ENCODE measurements around the gene NAALADL2.
"Not testable (repeated sequence)": the region's sequence is repeated elsewhere in the genome, so short reads cannot be mapped to it uniquely, and the experiment has no call there.

Gene NAALADL2

DNA sequence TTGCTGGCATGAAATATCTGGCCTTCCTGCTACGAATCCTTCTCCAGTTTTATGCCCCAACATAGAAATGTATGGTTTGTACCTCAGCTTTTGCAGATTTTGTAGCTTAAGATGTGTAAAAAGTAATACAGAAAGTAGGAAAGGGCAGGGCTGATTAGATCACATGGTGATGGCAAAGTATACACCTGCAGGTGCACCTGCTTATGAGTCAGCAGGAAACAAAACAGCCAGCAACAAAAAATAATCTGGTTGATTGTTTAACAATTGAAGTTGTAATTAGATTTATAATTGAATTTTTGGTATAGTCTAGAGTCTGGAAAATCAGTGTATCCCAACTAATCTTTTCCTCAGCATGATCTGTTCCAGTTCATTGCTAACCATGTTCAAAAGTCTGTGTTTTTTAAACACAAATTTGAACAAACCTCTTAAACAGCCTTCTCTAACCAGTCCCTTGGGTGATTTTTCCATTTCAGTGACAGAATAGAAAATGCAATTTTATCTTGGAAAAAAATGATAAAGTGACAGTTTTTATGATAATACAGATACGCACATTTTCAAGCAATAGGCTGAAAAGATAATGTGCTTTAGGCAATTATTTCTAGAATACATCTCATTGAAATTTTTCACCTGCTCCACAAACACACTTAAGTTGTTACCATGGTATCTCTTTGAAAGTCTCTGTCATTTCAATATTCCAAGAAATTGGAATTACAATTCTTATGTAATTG, 477.4 kb downstream of the NAALADL2 start:
- peak; percentile 65 for DNase-seq

DNA sequence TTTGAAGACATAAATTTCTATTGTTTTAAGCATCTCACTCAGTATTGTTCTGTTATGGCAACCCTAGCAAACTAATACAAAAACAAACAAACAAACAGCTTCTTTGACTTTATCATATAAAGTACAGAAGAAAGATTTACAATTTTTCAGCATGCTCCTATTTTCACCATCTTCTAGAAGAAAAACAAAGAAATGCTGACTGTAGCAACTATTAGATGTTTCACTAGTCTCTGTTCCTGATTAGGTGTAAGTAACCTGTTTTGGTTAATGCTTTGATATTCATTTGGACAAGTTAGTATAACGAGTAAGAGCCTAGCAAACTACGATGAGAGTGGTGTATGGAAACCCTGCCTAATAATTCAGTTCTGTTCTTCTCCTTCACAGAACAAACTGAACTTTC, 478.5 kb downstream of the NAALADL2 start:
- no peak for DNase-seq

DNA sequence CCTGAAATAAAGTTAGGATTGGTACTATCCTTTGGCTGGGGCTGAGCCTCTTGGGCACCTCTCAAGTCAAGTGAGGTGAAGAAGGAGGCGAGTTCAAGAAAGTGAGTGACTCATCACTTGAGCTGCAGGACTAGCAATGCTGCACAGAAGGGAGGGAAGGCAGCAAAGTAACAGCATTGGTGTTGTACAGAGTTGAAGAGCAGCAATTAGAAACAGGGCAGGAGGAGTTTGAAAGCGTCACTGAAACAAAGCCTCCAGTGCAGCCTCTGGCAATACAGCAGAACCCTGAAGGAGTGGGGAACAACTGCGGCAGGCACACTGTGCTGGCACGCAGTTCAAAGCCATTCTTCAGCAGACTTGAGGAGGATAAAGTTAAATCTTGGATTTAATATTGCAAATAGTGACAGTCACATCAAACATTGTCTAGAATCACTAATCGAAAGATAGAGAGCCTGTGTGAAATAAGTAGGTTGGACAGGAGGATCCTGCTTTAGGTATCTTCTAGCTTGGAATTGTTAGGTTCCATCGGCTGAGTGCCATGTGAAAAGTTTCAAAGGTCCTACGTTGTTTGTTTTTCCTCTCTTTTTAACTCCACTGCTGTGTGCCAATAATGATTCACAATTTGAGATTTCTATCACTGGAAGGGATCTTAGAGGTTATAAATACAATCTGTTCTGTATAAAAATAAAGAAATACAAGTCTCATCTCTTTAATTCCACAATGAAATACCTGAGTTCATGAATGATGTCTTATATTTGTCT, 479.8 kb downstream of the NAALADL2 start:
- DNase-seq, result no peak

DNA sequence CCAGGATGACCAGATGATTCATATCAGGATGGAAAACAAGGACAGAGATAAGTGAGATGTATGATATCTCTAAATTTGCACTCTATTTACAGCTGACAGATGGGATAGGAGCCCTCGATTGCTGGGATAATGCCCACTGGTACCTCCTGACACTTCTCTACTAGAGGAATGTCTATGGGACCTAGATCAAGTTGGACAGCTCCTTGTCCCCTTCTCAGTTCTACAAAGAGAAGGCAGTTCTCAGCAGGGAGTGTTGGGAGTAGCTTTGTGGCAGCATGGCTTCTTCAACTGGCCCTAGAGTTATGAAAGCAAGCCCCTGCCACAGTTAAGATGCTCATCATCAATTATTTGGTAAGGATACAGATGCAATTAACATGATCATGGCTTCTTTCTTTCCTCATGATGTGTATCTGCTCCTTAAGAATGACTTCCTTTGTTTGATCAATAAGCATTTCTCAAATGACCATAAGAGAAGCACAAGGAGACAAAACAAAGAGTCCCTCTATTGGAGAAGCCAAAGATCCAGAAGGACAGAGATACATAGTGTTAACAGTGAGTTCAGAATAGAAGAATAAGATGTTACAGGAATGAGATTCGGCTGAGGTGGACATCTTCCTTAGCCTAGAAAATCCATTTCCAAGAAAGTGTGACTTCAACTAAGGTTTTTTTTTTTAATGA, 481.3 kb downstream of the NAALADL2 start:
- DNase-seq, result no peak

DNA sequence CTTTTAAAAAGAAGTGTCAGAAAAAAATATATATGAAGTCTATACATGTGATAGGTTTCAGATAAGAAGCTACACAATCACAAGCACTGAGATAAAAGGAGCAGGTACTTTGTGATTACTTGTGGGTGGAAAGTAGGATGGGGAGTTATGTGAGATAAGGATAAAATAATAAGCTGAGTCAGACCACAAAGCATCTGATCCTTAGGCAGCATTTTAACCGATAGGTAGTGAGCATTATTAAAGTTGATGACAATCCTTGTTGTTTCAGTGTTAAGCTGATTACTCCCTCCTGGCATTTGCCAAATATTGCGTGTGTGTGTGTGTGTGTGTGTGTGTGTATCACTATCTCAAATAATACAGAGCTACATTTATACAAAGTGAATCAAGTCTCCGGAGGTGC, 483.1 kb downstream of the NAALADL2 start:
- no peak for DNase-seq

DNA sequence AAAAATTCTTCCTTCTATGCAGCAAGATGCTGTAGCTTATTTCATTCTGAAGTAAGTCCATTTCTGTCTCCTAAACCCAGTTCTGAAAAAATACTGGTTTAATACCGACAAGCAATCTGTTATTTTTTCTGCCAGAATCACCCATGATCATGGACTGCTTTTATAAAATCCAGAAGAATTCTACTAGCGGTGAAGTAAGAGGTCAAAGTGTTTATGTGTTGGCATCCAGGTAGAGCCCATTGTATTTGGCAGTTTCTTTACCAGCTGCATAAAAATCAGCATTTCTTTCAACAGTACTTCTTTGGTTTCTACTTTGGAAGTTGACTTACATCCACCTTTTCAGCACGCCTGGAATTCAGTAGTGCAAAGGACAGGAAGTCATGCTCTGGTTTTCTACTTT, 484.8 kb downstream of the NAALADL2 start:
- no peak for DNase-seq

DNA sequence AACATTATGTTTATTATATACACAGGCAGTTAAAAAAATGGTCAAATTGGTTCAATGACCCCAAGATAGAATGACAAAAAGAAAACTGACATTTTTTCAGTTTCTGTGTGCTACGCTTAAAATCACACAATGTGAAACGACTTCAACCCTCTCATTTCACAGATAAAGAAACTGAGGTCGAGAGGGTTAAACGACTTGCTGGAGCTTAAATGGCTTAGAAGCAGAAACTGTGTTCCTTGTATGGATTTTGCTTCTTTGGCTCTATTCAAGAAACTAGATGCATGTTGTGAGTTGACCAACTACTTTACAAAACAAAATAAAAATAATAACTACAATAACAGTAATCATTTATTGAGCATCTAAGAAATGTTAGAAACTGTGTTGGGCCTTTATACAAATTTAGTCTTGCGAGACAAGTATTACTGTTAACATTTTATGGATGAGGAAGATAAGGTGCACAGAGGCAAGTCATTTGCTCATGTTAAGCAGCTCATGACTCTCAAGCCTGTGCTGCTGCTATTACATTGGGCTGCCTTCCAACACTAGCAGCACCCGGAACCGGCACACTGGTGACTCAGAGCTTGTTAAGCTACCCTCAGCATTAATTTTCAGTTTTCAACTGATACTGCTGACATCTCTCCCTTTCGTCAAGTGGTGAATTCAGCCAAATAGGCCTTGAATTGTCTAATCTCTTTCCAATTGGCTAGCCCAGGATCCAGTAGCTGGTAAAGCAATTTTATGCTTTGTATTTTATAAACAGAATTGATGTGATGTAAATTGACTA, 487.6 kb downstream of the NAALADL2 start:
- DNase-seq, result peak; percentile 56

DNA sequence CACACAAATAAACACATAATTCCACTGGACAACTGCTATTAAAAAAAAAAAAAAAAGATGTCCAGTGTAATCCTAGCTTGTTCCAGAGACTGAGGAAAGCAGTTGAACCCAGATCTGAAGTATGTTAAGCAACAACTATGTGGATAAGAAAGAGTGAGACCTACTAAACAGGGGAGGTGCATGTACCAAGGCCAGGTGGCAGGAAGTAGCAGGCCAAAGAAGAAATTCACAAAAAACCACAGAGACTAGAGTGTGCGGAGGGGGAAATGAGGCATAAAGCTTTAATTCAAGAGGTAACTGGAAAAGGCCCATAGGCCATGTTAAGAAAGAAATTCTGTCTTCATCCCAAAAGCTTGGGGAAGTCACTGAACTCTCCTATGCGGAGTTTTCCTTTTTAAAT, 490.0 kb downstream of the NAALADL2 start:
- DNase-seq, result no peak

DNA sequence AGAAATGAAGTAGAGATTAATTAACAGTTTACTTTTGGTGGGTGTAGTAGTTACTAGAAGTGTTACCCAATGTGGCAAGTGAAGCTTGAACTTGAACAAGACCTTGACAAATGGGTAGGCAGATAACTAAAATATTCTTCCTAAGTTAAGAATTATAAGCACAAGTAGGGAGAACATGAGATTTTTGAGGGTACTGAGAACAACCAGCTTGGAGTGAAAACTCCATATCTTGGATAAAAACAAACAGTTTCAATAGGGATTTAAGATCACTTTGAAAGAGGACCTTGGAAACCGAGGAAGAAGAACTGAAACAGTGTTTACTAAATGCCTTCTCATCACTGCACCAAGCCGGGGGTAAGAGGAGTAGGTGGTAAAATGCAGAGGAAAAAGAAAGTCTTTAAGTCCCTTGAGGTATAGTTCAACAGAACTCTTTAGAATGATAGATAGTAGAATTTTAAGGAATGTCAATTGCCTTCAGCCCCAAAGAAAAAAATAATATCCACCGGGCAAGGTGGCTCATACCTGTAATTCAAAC, 496.7 kb downstream of the NAALADL2 start:
- no peak for DNase-seq

DNA sequence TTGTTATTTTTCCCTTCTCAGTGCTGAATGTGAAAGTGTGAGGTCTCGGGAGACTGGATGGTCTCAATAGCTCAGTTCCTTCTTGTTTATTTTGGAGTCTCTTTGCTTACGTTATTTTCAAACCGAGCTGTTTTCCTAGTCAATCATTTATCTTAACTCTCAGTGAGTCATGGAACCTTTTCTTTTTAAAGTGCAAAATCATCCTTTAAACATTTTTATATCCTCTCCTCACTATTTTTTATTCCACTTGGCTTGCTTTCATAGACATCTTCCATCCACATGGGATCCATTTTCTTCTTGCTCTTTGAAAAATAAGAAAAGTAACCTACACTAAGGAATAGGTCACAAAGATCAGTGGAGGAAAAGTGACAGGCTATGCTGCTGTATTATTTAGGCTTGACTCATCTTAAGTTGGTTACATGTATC, 497.8 kb downstream of the NAALADL2 start:
- no peak for DNase-seq

DNA sequence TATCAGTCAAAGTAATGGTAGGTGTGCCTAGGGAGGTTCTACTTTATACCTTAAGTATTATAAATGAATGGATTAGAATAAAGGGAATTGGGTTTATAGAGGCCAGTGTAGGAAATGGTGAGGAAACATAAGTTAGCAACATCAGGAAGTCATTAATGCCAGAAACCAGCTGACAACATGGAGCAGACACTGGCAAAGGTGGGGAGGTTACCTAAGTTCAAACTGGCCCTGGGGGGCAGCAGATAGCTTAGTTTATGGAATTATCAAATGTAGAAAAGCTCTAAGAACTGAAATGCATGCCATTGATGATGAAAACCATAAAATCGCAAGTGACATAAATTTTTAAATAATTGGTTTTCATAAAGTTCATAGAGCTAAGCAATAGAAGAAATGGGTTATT, 498.6 kb downstream of the NAALADL2 start:
- DNase-seq, result no peak

DNA sequence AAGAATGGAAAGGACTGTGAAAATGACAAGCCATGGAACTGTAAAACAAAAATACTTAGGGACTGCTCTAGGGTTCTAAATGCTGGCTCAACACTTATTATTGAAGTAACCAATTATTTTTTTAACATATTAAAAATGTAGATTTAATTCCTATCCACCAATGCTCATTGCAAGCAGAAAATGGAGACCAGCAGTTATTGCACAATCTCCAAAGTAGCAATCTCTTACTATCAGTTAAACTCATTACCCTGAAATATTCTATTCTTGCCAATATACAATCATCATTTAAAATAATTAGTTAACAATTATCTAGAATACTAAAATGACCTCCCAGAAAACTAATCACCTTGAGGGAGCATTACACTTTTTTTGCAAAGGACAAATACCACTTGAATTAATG, 499.8 kb downstream of the NAALADL2 start:
- no peak for DNase-seq

DNA sequence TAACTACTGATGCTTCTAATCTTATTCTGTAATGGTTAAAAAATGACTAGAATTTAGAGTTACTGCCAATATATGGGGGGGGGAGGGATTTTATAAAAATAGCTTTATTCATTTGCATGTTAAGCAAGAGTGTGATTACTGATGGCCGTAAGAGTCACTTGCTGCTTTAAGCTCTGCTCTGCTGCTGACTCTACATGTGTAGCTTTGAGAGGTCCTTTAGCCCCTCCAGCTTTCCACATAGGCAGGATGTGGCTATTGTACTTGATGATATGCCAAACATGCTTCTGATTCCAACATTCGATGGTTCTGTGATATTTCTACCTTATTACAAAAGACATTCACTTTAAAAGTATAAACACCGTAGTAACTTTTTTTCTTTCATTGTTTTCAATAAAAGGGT, 511.3 kb downstream of the NAALADL2 start:
- not testable (repeated sequence) for DNase-seq

DNA sequence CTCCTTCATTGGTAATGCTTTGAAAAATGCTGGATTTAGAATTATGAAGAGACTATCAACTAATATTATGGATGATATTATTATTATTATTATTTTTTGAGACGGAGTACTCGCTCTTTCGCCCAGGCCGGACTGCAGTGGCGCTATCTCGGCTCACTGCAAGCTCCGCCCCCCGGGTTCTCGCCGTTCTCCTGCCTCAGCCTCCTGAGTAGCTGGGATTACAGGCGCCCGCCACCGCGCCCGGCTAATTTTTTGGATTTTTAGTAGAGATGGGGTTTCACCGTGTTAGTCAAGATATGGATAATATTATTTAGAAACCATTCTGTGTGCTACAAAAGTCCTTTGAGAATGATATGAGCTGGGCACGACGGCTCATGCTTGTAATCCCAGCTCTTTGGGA, 512.1 kb downstream of the NAALADL2 start:
- DNase-seq, result not testable (repeated sequence)

DNA sequence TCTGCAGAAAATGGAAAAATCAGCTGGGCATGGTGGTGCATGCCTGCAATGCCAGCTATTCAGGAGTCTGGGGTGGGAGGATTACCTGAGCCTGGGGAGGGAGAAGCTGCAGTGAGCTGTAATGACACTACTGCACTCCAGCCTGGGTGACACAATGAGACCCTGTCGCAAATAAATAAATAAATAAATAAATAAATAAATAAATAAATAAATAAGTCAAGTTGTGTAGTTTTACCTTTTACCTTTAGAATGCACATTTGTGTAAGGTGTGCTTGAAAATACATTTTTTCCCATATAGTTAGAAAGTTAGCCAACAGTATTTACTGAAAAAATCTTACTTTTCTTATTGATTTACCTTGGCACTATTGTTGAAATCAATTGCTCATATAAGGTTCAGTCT, 515.6 kb downstream of the NAALADL2 start:
- DNase-seq, result no peak

DNA sequence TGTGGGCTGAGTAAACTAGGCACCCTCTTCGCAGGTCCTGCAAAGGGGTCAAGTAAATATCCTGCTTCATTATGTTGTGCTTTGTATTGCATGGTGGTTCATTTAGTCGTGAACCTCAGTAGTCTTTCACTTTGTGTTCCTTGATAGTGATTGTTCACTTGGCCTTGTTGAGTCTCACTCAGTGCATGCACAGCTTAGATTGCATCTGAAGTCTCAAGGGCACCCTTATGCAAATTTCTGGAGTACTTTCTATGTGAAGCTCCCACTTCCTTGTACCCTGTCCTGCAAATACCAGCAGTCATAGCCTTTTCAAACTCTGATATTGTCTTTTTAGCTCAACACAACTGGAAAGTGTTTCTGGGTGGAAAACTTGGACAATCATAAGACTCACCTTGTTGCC, 519.2 kb downstream of the NAALADL2 start:
- no peak for DNase-seq

DNA sequence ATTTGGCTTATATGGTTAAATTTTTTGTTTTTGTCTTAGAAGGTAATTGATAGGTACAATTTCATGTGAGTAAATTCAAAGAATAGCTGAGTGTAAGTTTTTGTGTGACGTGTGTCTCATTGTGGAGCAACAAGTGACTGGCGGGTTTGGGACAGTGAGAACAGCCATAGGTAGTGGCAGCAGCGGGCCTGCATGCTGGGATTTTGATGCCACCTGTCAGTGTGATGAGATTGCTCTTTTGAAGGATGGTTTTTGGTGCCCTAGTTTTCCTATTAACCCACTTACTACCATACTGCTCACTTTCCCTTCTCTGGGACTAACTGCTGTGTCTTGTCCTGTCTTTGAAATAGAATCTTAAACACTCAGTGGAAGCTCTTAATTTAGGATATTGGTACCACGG, 522.6 kb downstream of the NAALADL2 start:
- no peak for DNase-seq

DNA sequence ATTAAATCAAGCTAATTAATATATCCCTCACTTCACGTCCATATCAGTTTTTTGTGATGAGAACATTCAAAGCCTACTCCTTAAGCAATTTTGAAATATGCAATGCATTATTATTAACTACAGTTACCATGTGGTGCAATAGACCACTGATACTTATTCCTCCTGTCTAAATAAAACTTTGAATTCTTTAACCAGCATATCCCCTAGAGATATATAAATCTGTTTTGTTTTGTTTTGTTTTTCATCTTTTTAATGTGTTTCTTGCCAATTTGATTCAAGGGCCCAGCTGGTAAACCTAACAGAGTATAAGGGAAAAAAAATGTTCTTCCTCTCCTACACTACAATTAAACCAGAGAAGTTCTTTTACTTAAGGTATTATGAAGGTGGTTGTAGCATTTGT, 524.2 kb downstream of the NAALADL2 start:
- no peak for DNase-seq

DNA sequence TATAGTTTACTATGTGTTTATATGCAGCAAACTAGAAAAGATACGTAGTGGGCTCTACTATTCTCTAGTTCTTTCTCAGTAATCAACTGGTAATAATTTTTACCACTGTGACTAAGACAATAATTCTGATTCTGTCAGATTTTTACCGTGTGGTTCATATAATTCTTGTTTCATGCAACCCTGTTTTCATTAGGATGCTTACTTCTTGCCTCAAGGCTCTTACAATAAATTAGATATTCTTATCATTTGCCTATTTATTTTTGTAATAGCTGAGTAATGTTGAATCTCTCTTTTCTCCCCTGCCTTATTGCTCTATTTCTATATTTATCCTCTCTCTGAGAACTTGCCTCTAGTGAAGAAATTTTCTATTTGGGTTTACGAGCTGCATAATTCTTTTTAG, 524.7 kb downstream of the NAALADL2 start:
- DNase-seq, result no peak

DNA sequence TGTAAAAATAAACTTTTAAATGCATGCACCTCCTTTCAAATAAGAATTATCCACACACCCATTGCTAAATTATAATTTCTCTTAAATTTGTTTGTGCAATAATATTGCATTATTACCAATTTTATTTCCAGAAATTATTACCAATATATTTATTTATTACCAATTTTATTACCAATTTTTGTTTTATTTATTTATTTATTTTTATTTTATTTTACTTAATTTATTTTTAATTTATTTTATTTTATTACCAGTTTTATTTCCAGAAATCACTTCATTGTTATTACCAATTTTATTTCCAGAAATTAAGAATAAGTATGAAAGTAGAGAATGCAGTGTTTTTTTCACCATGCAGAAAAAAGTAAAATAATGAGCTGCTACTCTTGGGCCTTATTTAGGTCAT, 525.4 kb downstream of the NAALADL2 start:
- DNase-seq, result no peak

DNA sequence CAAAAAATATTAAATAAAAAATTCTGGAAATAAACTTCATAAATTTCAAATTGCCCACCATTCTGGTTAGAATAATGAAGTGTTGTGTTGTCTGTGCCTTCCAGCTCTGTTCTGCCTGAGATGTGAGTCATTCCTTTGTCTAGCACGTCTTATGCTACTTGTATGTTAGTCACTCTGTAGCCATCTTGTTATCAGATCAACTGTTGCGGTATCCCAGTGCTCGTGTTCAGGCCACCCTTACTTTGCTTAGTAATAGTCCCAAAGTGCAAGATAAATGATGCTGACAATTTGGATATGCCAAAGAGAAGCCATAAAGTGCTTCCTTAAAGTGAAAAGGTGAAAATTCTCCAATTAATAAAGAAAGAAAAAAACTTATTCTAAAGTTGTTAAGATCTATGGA, 527.5 kb downstream of the NAALADL2 start:
- DNase-seq, result no peak

DNA sequence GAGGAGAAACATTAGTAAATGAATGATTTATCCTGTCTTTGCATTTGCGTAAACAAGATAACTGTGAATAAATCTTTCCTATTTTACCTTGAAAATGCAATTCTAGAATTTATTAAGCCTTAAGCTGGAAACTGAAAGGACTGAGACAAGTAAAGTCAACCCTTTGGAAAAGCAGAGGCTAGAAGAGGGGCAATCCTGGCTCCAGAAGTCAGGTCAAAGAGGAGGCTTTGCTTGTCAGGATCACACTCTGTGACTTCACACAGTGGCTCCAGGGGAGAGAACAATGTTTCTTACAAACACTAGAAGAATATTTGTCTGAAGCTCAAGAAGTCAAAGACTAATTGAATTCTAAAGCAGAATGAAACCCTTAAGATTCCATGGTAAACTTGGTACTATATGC, 530.4 kb downstream of the NAALADL2 start:
- no peak for DNase-seq

DNA sequence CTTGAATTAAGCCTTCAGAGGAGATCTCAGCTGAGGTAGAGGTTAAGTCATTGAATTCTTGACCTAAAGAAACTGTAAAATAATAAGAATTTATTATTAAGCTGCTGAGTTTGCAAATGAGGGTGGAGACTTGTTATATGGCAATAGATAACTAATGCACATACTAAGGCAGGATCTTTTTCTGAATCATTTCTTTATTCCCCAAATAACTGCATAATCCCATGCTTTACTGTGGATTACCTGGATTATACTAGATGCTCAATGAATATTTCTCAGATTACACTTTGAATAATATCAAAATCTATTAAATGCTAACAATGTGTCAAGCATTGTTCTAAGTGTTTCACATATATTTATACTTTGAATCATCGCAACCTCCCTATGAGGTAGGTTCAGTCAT, 532.5 kb downstream of the NAALADL2 start:
- DNase-seq, result no peak
